ENCODE data around the gene VSTM2L. TPM values are rescaled to one million over a fixed set of nuclear protein-coding genes. Genes with fewer than 3 reads are reported as not detected.

The VSTM2L gene
- total RNA-seq, 2 donors from 2014 or later = 1.4 to 2.9 TPM

- 75 to 83% methylated on average over 2 to 5 of the region's 5 CpGs for WGBS, 2 experiments (ENCODE audit: insufficient coverage in 1 of 2, insufficient read length in 1 of 2)
- no peaks in the 10 kb centered on the region for H3K36me3 Mint-ChIP-seq (ENCODE audit: low read depth)
- peaks cover 7% of the 10 kb centered on the region for H3K27me3 Mint-ChIP-seq (ENCODE audit: insufficient read depth)
- H3K27me3 ChIP-seq (ENCODE audit: control insufficient read depth, insufficient read depth, low read length, poor library complexity, severe bottlenecking) = no peaks in the 10 kb centered on the region
- DNase-seq = no peak
- peaks cover 19% of the 10 kb centered on the region for H3K4me1 Mint-ChIP-seq
- H3K9ac ChIP-seq (ENCODE audit: extremely low read depth, low read length, poor library complexity, severe bottlenecking) = no peak overlapping the region
- H3K36me3 ChIP-seq (ENCODE audit: control insufficient read depth, insufficient read depth, low read length) = no peaks in the 10 kb centered on the region
- no peak overlapping the region for H3K4me3 Mint-ChIP-seq
- H3K4me1 ChIP-seq (ENCODE audit: control insufficient read depth, insufficient read depth, low read length) = peaks cover 5% of the 10 kb centered on the region
- no peaks in the 10 kb centered on the region for H3K9me3 Mint-ChIP-seq
- TF ChIP-seq CTCF (conservative IDR thresholded peaks at IDR 0.05) = no peak
- no peak overlapping the region for H3K4me3 ChIP-seq (ENCODE audit: low read length)
- no peak overlapping the region for H3K27ac ChIP-seq (ENCODE audit: low read depth, low read length)
- H3K27ac Mint-ChIP-seq = no peak overlapping the region
- no peaks in the 10 kb centered on the region for H3K9me3 ChIP-seq (ENCODE audit: control insufficient read depth, low read length)
Observed at GRCh38 chr20:37919389-37920040, 16.6 kb downstream of the VSTM2L start.

- no peaks in the 10 kb centered on the region for H3K36me3 Mint-ChIP-seq (ENCODE audit: low read depth)
- H3K9me3 Mint-ChIP-seq = no peaks in the 10 kb centered on the region
- no peak overlapping the region for H3K27ac ChIP-seq (ENCODE audit: low read depth, low read length)
- WGBS, 2 experiments (ENCODE audit: insufficient coverage in 1 of 2, insufficient read length in 1 of 2) = 90 to 97% methylated on average over 5 to 6 of the region's 6 CpGs
- no peak for DNase-seq
- TF ChIP-seq CTCF (conservative IDR thresholded peaks at IDR 0.05) = no peak
- H3K36me3 ChIP-seq (ENCODE audit: control insufficient read depth, insufficient read depth, low read length) = no peaks in the 10 kb centered on the region
- H3K4me3 Mint-ChIP-seq = no peak overlapping the region
- peaks cover under 1% of the 10 kb centered on the region for H3K4me1 ChIP-seq (ENCODE audit: control insufficient read depth, insufficient read depth, low read length)
- no peak overlapping the region for H3K4me3 ChIP-seq (ENCODE audit: low read length)
- no peaks in the 10 kb centered on the region for H3K27me3 ChIP-seq (ENCODE audit: control insufficient read depth, insufficient read depth, low read length, poor library complexity, severe bottlenecking)
- peaks cover 7% of the 10 kb centered on the region for H3K27me3 Mint-ChIP-seq (ENCODE audit: insufficient read depth)
- no peak overlapping the region for H3K27ac Mint-ChIP-seq
- no peaks in the 10 kb centered on the region for H3K9me3 ChIP-seq (ENCODE audit: control insufficient read depth, low read length)
- H3K9ac ChIP-seq (ENCODE audit: extremely low read depth, low read length, poor library complexity, severe bottlenecking) = no peak overlapping the region
- peaks cover 19% of the 10 kb centered on the region for H3K4me1 Mint-ChIP-seq
Observed at GRCh38 chr20:37920270-37920669, 17.3 kb downstream of the VSTM2L start.

GRCh38 chr20:37920679-37921322 lies 17.9 kb downstream of the VSTM2L start:
- no peaks in the 10 kb centered on the region for H3K9me3 ChIP-seq (ENCODE audit: control insufficient read depth, low read length)
- Mint-ChIP-seq H3K36me3 (ENCODE audit: low read depth) (no peaks in the 10 kb centered on the region), H3K9me3 (no peaks in the 10 kb centered on the region), H3K27me3 (ENCODE audit: insufficient read depth) (peaks cover 7% of the 10 kb centered on the region), H3K4me3 (no peak overlapping the region), H3K27ac (no peak overlapping the region), H3K4me1 (peaks cover 18% of the 10 kb centered on the region)
- H3K27me3 ChIP-seq (ENCODE audit: control insufficient read depth, insufficient read depth, low read length, poor library complexity, severe bottlenecking) = no peaks in the 10 kb centered on the region
- WGBS, 2 experiments (ENCODE audit: insufficient coverage in 1 of 2, insufficient read length in 1 of 2) = 95 to 100% methylated on average over 1 of the region's 1 CpG
- H3K4me3 ChIP-seq (ENCODE audit: low read length) = no peak overlapping the region
- no peaks in the 10 kb centered on the region for H3K36me3 ChIP-seq (ENCODE audit: control insufficient read depth, insufficient read depth, low read length)
- no peak for TF ChIP-seq CTCF (conservative IDR thresholded peaks at IDR 0.05)
- no peak overlapping the region for H3K9ac ChIP-seq (ENCODE audit: extremely low read depth, low read length, poor library complexity, severe bottlenecking)
- no peak for DNase-seq
- no peak overlapping the region for H3K27ac ChIP-seq (ENCODE audit: low read depth, low read length)
- H3K4me1 ChIP-seq (ENCODE audit: control insufficient read depth, insufficient read depth, low read length) = no peaks in the 10 kb centered on the region
